Measurements from ENCODE around the gene ERP27.

The ERP27 gene

DNA sequence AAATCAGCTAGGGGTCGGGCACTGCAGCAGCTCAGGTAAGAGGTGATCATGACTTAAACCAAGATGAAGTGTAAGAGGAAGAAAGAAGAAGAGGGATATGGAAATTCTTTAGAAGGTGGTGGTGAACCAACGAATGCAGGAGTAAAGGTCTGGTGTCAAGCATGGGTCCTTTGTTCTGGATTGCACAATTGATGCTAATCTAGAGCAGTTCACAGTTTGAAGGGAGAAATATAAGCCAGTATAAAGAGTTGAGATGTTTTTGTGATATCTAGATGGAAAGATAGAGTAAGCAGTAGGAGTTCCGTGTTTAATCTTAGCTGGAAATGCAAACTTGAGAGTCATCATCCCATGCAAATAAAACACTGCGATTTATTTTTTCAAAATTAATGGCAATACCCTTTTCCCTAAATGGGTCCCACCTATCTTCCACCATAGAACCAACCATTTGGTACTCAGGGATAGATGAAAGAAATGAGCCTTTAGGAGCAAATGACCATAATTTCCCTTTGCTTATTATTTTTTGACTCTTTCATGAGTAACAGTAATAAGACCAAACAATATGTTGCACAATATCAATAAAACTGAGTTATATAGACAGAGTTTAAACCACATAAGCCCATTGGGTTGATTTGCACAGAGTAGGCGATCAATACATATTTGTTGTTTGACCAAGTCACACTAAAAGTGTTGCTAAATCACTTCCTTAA, 37.7 kb downstream of the ERP27 start:
- DNase-seq = no peak

DNA sequence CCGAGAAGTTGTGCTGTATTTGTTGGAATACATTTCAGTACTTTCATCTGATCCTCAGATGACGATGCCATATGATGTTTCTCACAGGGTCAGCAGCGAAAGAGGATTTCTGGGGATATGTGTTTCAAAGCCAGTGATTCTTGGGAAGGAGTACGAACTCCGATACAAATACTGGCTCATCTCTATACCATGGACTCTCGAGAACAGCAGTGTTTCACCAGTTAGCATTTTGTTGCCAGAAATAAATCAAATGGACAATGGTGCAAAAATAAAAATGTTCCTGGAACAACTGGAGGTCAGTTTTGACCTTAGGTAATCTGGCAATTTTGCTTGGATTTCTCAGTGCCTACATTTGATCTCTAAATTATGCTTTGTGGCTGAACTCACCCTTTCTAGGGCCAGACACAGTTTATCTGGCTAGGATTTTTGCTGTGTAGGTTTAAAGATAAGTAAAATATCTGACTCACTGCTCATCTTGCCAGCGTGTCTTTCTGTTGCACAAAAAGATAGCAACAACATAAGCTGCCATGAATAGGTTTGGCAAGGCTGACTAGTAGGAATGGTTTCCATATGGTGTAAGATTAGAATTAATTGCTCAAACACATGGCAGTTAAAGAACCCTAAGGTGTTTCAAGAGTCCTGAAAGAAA, 41.7 kb downstream of the ERP27 start:
- no peak for DNase-seq

GRCh38 chr12:14893506-14894250, 44.7 kb downstream of the ERP27 start:
- DNase-seq = no peak

GRCh38 chr12:14892726-14893505, 45.4 kb downstream of the ERP27 start:
- DNase-seq = no peak

DNA sequence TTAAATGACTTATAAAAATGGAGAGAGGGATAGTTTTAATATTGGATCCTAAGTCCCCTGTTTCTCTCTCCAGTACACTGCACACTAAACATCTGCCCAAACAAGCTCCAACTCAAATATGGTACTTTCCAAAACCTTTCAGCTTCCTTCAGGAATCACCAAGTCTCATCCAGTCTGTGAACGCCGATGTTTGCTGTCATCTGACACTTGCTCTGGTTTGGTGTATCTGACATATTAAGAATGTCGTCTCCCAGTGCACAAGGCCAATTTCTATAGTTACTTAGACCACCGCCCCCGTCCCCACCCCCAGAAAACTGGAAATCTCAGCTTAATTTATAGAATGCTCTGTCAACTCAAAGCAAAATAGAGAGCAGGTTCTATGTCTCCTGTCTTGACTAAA, 47.6 kb downstream of the ERP27 start:
- DNase-seq = no peak

DNA sequence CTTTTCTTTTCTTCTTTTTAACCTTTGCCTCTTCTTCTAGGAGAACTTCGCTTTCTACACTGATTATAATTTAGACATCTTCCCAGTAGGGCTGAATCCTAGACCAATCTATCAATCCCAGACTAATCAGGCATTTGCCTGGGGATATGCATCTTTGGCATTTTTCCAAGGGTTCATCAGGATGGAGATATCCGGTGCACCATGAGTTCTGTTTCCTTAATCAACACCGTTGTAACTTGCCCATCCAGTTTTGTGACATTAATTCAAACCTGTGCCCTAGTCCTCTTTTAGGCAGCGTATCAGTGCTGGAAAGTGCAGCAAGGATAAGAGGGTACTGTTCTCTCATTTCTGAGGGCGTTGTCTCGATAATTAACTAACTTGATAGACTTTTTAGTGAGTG, 52.1 kb downstream of the ERP27 start:
- DNase-seq = no peak

DNA sequence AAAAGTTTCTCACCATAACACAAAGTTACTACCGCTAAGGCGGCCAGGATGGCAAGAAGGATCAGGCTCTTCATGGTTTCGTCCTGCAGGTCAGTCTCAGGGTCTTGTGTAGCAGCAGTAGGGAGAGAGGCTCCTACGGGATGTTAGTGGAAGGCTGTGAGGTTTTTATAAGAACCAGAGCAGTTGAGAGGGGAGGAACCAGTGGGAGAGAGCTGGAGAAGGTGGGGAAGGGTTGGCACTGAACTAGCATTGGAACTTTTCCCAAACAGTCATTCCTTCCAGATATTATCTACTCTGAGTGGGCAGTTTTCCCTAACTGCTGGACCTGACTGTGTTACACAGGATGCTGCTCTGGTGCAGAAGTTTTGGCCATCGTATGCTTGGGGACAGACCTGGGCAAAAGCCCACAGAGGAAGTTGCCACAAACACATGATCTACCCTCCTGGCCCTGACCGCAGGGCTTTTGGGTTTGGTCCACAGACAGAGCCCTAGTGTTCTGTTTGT, 52.6 kb downstream of the ERP27 start, which contains the start of gene MGP:
Gene MGP (minus strand): TSS at position 137 of the 504 bp plus-strand sequence. CDS start 63 bp downstream, at position 74.
- DNase-seq = no peak

GRCh38 chr12:14884458-14884878, 53.9 kb downstream of the ERP27 start:
- DNase-seq = no peak

DNA sequence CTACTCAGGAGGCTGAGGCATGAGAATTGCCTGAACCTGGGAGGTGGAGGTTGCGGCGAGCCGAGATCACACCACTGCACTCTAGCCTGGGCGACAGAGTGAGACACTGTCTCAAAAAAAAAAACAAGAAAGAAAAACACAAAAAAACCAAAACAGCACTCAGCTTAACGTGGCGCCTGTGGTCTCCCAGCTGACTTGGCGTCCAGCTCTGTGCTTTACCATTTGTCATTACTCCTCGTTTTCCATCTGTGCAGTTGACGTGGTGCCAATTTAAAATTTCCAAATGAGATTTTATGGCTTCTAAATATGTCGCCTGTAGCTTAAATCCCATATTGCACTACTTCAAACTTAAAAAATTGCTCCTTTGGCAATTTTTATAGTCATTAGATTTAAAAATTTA, 54.7 kb downstream of the ERP27 start:
- DNase-seq = no peak

- DNase-seq = no peak
These were observed 57.4 kb downstream of the ERP27 start for GRCh38 chr12:14880890-14881453.

DNA sequence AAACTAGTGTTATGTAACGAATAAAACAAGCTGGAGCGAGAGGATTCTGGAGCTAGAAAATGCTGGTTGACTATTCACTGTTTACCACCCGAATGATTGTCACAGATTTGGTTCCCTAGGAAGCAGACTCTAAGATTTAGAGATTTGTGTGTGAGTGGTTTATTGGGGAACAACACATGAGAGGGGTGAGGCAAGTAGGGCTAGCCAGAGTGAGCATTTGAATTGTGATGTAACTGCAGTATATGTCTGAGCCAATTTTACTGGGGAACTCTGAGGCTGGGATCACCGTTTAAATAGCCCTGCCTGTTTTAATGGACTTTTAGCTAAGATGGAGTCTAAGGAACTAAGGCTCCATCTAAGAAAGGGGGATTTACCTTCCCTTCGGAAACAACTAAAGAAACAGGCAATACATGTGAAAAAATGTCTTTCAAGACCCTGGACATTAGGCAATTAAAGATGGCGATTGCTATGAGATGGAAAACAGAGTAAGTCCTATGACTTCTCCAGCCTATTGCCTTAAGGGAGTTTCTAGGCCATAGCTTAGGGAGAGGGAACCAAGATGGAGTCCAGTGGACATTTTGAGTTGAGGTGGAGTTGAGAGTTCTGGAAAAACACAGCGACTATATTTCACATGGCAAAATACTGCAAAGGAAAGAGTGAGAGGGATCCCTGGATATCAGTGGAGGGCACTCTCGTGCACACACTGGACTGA, 59.0 kb downstream of the ERP27 start:
- no peak for DNase-seq

DNA sequence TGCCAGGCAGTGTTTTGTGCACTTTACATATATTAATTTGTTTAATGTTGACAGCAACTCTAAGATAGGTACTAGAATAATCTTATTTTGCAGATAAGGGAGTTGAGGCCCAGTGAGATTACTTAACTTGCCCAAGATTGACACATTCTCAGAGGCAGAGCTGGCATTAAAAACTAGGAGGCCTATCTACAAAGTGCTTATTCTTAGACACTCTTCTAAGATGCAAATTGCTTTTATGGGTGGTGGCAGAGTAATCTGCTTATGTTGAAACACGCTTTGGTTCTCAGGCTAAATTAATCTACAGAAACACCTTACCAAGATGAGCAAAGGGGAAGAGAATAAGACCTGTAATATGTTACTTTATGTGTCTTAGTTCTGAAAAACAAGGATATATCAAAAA, 59.8 kb downstream of the ERP27 start:
- no peak for DNase-seq

GRCh38 chr12:14876833-14877232, 61.5 kb downstream of the ERP27 start:
- DNase-seq = no peak

- DNase-seq = no peak
These were observed 63.5 kb downstream of the ERP27 start for GRCh38 chr12:14874882-14875281.

- DNase-seq = no peak
These were observed 64.7 kb downstream of the ERP27 start for GRCh38 chr12:14873440-14874185.

- DNase-seq = no peak
These were observed 66.5 kb downstream of the ERP27 start for GRCh38 chr12:14871886-14872285.

DNA sequence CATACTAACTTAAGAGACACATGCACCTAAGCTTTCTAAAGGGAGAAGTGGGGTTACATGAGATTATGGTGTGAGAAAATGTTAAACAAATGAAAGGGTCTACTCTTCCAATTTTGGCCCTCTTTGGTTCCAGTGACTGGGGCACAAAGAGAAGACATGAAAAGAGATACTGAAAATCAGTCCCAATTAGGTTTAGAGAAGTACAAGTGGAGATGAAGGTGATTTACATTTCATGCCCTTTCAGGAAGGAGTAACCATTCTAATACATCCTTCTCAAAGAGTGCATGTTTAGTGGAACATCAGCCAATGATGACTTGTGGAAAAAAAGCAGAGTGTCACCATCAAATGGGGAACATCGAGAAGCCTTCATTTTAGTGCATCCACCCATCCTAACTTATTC, 67.1 kb downstream of the ERP27 start:
- DNase-seq = no peak

- no peak for DNase-seq
These were observed 69.3 kb downstream of the ERP27 start for GRCh38 chr12:14868916-14869506.

Measured in NCI-H1930 (cell line).